ENCODE results near the gene ADAM30.
"Not testable (repeated sequence)": the region's sequence is repeated elsewhere in the genome, so short reads cannot be mapped to it uniquely, and the experiment has no call there.

Gene ADAM30

DNA sequence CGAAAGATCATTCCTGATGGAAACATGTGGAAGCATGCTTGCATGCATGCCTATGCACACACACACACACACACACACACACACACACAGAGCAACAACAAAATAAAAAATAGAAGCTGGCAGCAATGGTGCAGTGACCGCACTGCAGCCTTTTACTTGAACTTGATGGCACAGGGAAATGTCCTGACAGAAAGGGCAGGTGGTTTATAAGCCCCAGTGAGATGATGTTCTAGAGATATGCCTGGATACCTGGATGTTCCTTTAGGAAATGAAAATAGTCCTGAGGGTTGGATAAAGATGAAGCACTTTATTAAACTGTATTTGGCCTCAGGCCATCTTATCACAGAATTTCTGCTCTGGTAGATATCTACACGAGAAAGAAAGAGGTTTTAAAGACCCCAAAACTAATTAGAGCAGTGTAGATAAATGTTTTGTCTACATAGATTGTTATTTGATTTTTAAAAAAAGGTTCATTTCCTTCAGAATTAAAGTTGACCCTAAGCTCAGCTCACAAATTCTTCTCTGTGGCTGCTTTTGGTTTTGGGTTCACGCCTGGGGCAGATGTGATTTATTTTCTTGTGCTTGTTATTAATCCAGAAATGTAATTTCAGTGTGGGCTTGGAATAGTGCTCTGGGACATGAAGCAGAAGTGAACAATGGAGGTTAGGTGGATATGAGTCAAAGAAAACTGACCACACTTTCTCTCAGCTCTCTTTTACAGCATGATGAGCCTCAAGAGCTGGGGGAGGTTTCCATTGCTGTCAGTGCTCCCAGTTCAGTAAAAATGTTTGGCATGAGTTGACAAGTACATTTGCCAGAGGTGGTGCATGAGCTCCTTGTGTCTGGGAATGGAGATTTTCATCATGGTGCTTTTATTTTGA is 22.9 kb downstream of the ADAM30 start:
- DNase-seq (ENCODE audit: low spot score): no peak

DNA sequence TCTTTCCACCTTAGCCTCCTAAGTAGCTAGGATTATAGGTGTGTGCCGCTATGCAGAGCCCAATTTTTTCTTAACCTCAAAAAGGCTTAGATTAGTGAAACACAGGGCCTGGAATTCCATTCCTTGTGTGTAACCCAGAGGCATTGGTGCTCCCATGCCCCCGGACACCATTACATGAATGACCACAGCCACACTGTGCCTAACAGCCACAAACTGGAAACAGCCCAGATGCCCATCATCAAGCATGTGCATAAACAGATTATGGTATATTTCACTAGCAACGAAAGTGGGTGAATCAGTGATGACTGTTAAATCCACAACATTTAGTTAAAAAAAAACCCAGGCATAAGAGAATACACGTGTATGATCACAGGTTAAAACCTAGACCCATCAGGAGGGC is 24.4 kb downstream of the ADAM30 start:
- DNase-seq (ENCODE audit: low spot score): no peak

DNA sequence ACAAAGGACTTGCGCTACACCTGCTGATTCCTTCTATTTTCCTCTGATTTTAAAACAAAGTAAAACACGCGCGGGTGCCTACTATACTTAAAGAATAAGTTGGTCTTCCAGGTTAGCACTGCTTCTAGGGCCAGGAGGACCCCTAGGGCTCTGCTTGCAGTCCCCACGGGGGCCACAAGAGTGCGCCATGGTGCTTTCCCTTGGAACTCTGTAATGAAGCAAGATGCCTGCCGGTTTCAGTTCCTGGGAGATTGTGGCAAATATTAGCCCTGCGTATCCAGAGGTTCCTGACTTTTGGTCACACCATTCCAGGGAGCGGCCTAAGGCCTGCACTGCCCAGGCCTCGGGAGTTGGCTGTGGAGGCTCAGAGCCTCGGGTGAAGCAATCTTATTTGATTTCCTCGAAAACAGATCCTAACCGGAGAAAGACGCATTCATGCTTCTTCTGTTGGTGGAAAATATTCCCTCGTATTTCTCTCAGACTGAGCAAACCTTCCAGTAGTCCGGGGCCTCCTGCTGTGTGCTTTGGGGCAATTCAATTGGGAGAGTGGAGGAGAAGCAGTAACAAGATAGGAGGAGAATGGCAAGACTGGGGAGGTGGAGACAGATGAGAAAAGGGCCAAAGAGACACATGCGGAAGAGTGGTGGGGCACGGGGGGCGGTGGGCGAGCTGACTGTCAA is 25.3 kb downstream of the ADAM30 start:
- peak; percentile 80 for DNase-seq (ENCODE audit: low spot score)

DNA sequence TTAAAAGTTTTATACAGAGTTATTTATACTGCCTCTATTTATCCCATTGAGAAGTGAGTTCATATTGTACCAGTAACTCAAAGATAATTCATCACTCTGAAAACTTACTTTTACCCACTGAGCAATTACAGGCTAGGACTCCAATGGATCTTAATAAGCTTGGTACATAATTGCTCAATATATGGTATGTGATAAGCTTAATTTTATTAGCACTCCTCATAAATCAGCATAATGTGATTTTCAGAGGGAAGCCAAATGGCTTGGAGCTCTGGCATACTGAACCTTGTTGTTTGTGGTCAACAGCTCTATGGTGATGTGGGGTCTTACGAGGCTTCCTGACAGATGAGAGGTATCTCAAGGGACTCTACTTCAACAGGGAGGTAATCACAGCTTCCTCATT is 26.3 kb downstream of the ADAM30 start:
- DNase-seq (ENCODE audit: low spot score): no peak

DNA sequence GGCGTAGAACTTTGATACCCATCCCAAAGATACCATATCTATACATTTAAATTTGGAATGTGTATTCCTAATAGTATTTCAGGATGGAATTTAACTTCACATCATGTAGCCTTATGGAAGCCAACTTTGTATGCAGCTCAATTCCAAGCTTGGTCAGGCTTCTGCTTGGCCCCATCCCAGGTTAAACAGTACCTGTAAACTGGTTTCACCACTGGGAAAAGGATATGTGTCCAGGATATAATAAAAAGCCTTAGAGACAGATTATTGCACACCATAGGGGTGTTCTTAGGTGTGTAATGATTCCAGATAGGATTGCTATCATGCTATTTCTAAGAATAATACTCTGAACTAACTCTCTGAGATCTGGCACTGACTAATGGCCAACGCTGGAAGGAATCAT is 28.1 kb downstream of the ADAM30 start:
- no peak for DNase-seq (ENCODE audit: low spot score)

DNA sequence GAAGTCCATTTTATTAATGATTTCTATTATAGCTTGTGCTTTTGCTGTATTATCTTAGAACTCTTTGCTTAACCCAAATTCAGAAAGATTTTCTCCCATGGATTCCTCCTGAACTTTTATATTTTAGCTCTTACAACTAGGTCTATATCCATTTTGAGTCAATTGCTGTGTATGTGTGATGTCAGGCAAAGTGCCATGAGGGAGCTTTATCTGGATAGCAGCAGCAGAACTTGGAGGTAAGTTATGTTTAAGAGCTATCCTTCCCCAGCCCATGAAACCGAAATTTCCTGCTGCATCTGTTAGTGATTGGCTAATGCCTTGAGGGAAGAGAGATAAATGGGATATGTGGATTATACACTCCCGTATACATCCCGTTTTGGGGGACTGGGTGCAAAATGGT is 29.9 kb downstream of the ADAM30 start:
- no peak for DNase-seq (ENCODE audit: low spot score)

DNA sequence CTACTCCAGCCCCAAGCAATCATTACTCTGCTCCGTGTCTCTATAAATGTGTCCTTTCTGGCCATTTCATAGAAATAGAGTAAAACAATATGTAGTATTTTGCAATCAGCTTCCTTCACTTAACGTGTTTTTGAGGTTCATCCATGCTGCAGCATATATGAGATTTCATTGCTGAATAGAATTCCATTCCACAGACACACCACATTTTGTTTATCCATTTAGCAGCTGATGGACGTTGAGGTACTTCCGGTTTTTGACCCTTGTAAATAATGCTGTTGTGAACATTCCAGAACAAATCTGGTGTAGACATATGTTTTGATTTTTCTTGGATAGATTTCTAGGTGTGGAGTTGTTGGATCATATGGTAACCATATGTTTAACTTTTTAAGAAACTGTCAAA is 30.7 kb downstream of the ADAM30 start:
- DNase-seq (ENCODE audit: low spot score): no peak

DNA sequence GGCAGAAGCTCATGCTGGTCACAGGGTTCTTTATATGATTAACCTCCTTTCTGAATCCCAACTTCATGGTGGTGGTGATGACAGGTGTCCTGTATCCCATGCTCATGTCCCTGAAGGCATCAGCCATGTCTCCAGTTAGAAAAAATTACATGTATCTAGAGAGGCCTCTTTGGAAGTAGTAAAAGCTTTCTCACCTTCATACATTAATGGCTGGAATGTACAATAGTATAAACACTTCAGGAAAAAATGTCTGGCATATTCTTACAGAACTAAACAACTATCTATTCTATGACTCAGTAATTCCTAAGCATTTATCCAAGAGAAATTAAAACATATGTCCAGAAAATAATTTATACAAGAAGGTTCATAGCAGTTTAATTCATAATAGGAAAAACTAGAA is 34.0 kb downstream of the ADAM30 start:
- no peak for DNase-seq (ENCODE audit: low spot score)

DNA sequence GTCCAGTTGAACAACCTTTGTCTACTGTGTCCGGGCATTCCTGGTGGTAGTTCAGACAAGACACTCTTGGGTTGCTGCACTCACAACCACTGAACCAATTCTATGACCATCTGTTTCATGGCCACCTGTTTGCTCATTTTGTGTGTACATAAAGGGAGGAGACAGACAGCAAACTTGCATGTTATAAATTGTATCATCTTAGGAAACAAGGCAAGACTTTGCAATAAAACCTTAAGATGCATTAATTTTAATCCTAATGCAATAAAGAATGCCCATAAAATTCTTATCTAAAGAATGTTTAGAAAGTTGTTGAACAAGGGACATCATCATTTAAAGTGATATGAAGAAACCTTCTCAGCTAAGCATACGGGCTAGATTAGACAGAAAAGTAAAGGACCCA is 34.8 kb downstream of the ADAM30 start:
- DNase-seq (ENCODE audit: low spot score): no peak

DNA sequence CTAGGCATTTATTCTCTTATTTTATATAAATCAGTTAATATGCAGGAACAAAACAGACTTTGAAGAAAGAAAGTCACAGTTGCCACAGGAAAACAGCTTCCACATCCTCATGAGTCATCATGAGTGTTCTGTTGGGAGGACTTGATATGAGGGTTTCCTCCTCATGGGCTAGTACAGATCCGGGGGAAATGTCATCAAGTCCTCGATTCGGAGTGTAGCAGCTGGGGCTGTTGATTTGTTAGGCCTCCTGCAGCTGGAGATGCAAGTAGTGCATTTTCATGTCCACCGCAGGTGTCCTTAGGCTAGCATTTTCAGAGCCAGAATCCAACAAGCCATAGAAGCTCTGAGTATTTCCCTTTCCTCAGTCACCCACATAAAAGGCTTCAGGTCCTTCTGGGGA is 36.7 kb downstream of the ADAM30 start:
- no peak for DNase-seq (ENCODE audit: low spot score)

DNA sequence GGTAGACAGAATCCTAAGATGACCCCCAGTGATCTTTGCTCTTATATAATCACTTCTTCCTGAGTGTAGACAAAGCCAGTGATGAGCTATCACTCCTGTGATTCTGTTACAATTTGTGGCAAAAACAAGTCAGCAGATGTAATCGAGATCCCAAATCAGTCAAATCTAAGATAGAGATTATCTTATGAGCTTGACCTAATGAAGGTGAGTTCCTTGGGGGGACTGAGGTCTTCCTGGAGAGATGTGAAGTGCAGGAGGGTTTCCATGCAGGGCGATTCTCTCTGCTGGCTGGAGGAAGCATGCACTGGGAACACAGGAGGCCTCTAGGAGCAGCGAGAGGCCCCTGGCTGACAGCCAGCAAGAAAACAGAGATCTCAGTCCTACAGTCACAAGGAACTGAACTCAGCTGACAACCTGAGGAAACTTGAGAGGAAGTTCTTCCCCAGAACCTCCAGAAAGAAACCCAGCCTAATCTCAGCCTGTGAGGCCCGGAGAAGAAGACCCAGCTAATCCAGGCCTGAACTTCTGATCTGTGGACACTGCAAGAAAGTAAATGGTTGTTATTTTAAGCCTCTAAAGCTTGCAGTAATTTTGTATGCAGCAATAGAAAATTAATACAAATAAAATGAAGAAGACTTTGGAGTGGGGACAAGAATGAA is 37.6 kb downstream of the ADAM30 start:
- not testable (repeated sequence) for DNase-seq (ENCODE audit: low spot score)

DNA sequence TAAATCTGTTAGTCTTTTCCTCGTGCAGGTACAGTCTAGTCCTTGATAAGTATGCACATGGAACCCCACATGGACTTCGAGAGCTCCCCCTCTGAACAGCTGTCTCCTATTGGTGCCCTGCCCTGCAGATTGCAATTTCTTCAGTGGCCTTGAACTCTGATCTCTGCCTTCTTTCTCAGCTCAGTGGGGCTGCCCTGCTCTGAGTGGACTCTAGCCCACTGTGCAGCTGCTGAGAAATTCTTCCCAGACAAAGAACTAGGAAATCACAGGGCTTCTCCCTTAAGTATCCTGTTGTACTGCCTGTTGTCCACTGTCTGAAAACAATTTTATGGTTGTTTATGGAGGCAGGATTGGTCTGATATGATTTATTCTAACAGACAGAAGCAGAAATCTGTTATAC is 38.2 kb downstream of the ADAM30 start:
- DNase-seq (ENCODE audit: low spot score): no peak

DNA sequence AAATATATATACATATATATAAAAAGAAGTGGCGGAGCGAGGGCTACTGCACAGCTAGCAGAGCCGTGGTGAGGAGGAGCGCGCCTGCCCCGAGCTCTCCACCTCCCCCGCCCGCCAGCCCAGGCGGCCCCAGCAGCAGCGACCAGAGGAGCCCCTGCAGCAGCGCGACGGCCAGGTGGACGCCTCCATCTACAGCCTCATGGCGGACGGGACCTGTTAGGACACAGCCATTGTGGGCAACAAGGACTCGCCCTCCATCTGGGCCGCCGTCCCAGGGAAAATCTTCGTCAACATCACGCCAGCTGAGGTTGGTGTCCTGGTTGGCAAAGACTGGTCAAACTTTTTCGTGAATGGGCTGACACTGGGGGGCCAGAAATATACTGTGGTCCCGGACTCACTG is 43.2 kb downstream of the ADAM30 start:
- no peak for DNase-seq (ENCODE audit: low spot score)

DNA sequence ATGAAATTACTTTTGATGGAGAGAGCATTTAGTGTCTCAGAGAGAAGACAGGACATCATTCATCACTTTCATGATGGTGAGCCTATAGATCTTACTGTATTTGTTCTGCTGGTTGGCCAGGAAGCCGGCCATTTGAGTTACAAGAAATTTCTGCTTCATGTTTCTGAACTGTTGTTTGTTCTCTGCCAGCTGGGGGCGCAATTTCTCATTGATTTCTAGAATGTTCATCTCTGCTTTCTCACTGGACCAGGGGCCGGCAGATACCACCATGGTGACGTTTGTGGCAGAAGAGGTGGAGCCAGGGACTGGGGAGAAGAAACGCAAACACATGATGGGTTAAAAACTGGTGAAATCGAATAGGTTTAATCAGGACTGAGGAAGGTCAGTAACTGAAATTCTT is 52.1 kb downstream of the ADAM30 start:
- not testable (repeated sequence) for DNase-seq (ENCODE audit: low spot score)
